ENCODE measurements around the gene SORBS2. TPM values are rescaled to one million over a fixed set of nuclear protein-coding genes. Genes with fewer than 3 reads are reported as not detected.
"Not testable (repeated sequence)": the region's sequence is repeated elsewhere in the genome, so short reads cannot be mapped to it uniquely, and the experiment has no call there.

Gene SORBS2
- total RNA-seq, 4 donors from 2014 or later: 21.5 to 103 (median 64.8) TPM

GRCh38 chr4:185709802-185710486 lies 102.0 kb downstream of the SORBS2 start:
- no peak for TF ChIP-seq CTCF (IDR thresholded peaks at IDR 0.05)
- ATAC-seq (ENCODE audit: low FRiP score): peak; percentile 52
- no peak for DNase-seq (ENCODE audit: low spot score)

- ATAC-seq (ENCODE audit: low FRiP score) (peak; percentile 25), DNase-seq (ENCODE audit: low spot score) (no peak)
- TF ChIP-seq CTCF (IDR thresholded peaks at IDR 0.05): no peak
Observed at GRCh38 chr4:185708348-185708747, 103.6 kb downstream of the SORBS2 start.

- not testable (repeated sequence) for DNase-seq (ENCODE audit: low spot score); ATAC-seq (ENCODE audit: low FRiP score)
Observed at GRCh38 chr4:185707622-185708021, 104.4 kb downstream of the SORBS2 start.

- TF ChIP-seq CTCF (IDR thresholded peaks at IDR 0.05): no peak
- ATAC-seq (ENCODE audit: low FRiP score): no peak
Observed at GRCh38 chr4:185702147-185702663, 109.8 kb downstream of the SORBS2 start.

GRCh38 chr4:185700630-185701029 lies 111.4 kb downstream of the SORBS2 start:
- no peak for TF ChIP-seq CTCF (IDR thresholded peaks at IDR 0.05)
- ATAC-seq (ENCODE audit: low FRiP score) (no peak), DNase-seq (ENCODE audit: low spot score) (no peak)

More at GRCh38 chr4:185702147-185702663, 109.8 kb downstream of the SORBS2 start:
- DNase-seq (ENCODE audit: low spot score): no peak

- DNase-seq (ENCODE audit: low spot score): no peak
- no peak for ATAC-seq (ENCODE audit: low FRiP score)
Observed at GRCh38 chr4:185700048-185700447, 111.9 kb downstream of the SORBS2 start.

GRCh38 chr4:185697488-185697887 lies 114.5 kb downstream of the SORBS2 start:
- ATAC-seq (ENCODE audit: low FRiP score) (no peak), DNase-seq (ENCODE audit: low spot score) (no peak)
- no peak for TF ChIP-seq CTCF (IDR thresholded peaks at IDR 0.05)

More at GRCh38 chr4:185700048-185700447, 111.9 kb downstream of the SORBS2 start:
- no peak for TF ChIP-seq CTCF (IDR thresholded peaks at IDR 0.05)
